Tongue (tissue), 2 donors: Measurements from ENCODE around the gene MRC2. TPM values are rescaled to one million over a fixed set of nuclear protein-coding genes. Genes with fewer than 3 reads are reported as not detected.

Experiments
- DNase-seq: peaks from one replicate; pipeline ENCODE4 v3.0.0-alpha.2; 2015
- total RNA-seq: library from RNA; depleted of rRNA; stranded (reverse); fragments of >200 nt; gene quantifications from one replicate; pipeline ENCODE4 v1.2.3, GENCODE V29; 2014

MRC2 gene
- total RNA-seq, 1 donor from 2014 or later, result 206 TPM

DNA sequence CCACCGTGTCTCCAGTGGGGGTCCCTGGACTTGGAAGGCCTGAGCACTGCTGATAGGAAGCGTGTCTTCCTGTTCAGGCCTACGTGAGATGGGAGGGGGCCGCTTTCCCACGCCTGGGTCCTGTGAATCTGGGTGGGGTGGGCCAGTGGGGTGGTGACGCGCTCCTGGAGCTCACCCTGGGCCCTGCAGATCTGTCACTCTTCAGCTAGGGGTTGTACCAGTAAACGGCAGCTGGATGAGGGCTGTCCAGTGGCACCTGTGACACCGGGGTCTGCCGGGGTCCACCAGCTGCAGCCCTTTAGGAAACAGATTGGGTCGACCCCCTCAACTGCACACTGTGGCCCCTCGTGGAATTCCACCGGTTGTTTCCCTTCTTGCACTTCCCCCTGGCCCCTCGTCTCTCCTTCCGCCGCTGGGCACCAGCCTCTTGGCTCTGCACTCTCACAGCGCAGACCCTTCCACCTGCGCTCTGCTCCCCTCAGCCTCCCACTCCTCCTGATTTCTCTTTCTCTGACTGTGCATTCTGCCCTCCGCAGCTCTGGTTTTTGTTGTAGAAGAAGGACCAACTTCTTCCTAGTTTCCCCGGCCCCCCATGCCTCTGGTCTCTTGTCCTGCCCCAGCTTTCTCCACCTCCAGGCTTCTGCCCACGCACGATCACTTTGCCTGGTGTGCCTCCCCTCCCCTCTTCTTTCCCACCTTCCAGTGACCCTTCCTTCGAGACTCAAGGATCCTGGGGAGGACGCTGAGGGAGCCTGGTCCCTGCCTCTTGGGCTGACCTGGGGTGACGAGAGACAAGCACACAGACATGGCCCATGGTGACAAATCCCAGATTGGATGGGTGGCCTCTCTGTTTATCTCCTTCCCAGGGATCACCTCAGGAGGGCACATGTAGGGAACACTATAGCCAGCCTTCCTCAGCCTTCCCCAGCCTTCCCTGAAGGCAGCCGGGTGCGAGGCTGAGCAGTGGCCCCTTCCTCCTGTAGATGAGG lies 4.8 kb downstream of the MRC2 start:
- DNase-seq, result no peak

DNA sequence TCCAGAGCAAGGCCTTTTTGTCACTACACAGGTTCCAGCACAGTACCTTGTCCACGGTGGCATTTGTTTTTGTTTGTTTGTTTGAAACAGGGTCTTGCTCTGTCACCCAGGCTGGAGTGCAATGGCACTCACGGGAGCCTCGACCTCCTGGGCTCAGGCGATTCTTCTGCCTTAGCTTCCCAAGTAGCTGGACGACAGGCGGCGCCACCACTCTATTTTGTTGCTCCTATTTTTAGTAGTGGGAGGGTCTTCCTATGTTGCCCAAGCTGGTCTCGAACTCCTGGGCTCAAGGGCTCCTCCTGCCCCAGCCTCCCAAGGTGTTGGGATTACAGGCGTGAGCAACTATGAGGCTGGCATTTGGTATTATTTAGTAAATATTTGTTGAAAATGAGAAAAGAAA lies 10.3 kb downstream of the MRC2 start:
- no peak for DNase-seq

DNA sequence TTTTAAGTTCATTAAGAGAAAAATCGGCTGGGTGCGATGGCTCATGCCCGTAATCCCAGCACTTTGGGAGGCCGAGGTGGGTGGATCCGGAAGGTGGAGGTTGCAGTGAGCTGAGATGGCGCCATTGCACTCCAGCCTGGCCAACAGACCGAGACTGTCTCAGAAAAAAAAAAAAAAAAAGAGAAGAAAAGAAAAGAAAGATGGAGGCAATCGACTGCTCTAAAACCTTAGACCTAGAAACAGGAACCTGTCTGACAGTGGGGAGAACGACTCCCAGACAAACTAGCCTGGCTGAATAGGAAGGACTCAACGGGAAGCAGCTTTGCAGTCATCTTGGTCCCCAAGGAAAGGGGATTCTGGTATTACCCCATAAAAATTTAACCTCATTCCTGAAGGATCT lies 13.7 kb downstream of the MRC2 start:
- no peak for DNase-seq

DNA sequence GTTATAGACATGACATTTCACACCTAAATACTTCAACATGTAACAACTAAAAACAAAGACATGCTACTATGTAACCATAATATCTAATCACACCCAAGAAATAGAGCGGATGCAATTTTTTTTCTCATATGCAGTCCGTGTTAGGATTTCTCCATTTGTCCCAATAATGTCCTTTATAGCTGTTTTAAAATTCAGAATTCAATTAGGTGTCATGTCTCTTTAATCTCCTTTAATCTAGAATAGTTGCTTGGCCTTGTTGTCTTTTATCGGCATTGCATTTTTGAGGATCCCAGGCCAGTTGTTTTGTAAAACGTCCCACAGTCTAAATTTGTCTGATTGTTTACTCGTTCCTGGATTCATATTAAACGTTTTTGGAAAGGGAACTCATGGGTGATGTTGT lies 14.5 kb downstream of the MRC2 start:
- no peak for DNase-seq

DNA sequence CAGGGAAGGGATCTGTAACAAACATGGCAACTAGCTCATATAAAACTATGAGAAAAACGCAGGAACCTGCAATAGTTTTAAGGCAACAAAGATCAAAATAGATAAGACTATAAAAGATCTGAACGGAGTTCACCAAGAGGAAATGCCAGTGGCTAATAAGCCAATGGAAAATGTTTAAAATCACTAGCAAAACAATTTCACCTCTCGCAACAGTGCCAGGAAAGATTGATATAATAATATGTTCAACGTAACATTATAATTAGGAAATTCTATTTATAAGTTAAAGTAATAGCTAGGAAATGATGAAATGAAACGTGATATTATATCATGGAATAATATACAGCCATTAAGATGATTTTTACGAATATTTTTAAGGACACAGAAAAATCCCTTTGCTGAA lies 16.0 kb downstream of the MRC2 start:
- no peak for DNase-seq

DNA sequence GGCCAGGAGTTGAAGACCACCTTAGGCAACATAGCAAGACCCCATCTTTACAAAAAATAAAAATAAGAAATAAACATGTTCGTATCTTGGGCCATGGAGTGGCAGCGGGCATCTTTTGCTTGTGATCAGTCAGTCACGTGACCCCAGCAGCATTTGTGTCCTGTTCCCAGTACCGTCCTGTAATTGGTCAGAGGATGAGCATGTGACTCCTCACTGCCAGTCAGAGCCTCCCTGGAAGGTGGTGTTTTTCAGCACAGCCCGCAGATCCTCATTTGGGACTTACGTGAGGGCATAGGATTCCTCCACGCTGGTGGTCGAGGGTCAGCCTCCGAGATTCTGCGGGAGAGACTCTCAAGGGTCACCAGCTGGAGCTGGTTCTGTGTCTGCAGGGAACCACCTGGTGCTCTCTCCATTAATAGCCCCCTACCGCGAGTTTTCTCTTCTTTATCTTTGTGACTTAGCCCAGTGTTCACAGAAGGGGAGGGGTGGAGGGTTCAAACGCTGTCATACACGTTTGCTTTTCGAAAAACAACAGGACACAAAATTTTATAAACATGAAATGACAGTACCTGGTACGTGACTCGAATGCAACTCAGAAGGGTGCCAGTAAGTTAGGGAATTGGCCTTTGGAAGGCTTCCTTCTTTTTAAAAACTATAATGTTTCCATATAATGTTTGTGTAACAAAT lies 17.2 kb downstream of the MRC2 start:
- DNase-seq, result no peak

DNA sequence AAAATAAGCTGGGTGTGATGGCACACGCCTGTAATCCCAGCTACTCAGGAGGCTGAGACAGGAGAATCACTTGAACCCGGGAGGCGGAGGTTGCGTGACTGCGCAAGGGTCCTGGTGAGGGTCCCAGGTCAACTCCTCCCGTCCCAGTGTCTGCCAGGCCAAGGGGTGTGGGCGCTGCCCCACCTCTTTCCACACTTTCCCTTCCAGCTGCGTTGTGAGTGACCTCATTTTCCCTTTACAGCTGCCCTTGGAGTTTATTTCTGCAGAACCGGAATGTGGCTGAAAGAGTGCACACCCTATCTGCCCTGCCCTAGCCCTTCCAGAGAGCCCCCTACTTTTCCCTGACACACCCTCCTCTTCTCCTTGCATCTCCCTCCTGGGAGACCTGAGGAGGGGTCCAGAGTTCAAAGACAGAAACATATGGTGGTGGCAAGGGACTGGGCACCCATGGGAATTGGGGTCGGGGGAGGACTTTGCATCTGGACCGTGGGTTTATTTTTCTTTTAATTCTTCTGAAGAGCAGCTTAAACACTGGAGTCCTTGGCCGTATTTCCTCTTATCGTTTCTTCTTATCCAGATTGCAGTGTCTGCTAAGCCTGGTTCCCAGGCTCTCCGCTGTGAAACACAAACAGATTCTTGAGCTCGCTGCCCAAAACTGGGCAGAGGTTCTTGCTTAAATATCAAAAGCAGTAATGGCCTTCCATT lies 20.9 kb downstream of the MRC2 start:
- DNase-seq, result peak; percentile 37

DNA sequence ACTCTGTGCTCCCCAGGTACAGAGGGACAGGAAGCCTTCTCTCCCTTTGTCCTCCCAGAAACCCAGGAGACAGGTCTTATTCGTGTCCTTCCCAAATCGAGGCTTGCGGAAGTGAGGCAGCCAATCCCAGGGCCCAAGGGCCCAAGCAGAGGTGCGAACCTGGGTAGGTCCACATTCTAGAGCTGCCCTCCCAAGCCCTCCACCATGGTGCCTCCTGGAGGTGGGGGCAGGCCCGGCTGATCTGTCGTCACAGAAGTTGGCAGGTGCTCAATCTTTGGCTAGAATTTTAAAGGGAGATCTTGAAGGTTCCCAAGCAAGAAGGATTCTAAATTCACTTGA lies 21.5 kb downstream of the MRC2 start:
- no peak for DNase-seq

DNA sequence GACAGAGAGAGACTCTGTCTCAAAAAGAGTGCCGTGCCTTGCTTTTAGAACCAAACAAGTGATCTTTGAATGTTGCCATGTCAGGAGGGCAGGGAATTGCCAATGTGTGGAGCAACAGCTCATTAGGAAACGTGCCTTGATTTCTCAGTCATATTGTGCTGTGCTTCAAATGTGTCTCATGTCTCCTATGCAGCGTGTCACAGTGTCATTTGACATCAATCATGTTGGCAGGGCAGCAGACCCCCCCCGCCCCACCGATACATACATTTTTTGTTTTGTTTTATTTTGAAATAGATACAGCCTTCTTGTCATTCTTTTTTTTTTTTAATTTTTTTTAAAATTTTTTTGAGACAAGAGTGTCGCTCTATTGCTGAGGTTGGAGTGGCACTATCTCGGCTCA lies 22.1 kb downstream of the MRC2 start:
- no peak for DNase-seq

DNA sequence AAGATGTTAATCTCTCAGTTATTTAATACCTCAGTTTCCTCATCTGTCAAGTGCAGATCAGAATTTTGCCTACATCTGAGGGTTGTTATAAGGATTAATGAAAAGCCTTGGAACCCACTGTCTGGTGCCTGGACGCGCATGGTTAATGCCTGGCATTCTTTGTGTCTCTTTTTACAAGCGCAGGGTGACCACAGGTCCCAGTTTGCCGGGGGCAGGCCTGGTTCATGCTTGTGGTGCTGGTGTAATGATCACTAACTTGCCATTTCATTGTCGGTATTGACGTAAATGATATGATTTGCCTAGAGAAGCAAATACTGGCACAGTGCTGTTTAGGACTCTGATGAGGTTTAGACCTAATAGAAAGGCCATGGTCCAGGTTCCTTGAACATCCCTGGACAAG lies 23.1 kb downstream of the MRC2 start:
- no peak for DNase-seq

DNA sequence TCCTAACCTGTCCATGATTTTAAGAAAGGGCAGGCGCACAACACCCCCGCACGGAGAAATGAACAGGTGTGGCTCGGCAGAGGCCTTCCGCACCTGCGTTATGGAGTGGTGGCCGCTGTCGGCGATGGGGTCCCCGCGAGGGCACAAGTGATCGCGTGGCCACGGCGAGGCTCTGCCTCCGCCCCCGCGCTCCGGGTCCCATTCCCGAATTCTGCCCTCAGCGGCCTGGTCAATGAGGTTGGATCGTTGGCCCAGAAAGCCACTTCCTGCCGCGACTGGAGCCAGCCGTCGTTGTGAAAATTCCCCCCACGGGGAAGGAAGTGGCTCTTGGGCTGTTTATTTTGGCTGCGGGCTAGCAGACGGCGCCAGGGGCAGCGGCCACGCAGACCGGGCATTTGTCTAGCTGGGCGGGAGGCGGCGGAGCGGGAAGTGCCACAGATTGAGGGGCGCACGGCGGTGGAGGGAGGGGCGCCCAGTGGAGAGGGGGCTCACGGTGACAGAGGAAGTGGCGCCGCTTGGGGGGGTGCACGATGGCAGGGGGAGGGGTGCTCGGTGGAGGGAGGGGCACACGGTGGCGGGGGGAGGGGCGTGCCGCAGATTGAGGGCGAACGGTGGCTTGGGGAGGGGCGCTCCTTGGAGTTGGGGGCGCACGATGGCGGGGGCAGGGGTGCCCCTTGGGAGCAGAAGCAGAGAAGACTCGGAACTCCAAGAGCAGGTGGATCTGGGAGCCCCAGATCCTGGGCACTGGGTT lies 25.0 kb downstream of the MRC2 start:
- peak; percentile 43 for DNase-seq

DNA sequence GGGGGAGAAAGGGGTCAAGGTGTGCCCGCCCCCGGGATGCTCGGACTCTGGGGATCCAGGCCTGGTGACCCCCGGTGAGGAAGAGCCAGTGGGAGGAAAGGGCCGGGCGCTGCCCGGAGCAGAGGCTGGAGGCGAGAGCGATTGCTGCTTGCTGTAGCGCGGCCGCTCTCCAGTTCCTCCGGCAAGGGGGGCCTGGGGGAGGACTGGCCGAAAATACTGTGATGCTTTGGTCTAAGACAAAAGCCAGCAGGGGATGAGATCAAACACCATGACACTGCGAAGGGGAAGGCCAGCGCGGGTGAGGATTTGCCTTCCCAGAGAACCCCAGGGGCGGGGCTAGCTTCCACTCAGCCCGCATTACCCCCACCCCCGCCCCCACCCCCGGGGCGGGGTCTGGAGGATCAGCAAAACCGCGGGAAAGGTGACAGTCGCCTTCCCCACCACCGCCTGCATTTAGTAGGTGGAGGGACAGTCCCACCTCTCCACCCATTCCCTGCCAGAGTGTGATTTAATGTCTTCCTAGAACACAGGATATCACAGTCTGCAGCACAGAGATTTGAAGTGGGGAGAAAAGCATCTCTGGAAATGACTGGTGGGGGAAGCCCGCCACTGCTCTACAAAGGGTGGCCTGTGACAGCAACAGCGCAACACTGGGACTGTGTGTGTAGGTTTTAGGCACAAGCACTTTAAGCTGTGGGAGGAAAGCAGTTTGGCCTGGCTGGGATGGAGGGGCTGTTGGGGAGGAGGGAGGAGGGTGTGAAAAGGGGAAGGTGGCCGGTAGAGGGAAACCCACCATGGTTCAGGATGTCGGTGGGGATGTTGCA lies 25.7 kb downstream of the MRC2 start:
- peak; percentile 73 for DNase-seq

DNA sequence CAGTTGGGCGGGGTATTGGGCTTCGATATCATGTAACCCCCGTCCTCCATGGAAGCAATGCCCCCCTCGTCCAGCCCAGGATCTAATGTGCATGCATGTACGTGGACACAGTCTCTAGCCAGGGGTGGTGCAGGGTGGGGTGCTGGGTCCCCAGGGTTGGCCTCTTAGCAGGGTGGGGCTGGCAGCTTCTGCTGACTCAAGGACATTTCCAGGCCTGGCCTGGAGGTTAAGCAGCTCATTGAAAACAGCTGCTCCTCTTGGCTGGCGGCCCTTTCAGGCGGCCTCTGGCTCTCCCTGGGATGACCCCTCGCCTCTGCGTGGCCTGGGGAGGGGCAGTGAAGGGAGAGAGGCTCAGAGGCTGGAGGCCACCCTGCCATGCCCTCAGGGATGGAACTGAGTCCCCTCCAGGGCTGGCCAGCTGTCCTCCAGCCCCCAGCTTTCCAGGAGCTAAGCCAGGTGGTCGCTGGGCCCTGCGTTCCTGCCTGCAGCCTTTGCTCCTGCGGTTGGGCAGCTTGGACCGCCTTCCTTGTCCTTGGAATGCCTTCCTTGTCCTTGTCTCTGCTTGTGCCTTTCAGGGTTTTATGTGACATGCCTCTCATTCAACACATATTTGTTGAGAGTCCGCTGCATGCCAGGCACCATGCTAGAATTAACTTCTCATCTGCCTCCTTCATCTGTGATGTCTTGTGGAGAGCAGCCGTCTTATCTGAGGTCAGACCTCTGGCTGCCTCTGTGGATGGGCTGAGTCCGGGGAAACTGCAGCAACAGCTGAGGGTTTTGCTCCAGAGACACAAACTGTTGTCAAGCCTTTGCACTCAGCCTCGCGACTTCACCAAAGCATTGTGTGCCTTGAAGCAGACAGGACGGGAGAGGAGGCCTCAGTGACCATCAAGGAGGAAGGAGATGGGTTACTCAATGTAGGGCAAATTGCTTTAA lies 26.6 kb downstream of the MRC2 start:
- peak; percentile 60 for DNase-seq

DNA sequence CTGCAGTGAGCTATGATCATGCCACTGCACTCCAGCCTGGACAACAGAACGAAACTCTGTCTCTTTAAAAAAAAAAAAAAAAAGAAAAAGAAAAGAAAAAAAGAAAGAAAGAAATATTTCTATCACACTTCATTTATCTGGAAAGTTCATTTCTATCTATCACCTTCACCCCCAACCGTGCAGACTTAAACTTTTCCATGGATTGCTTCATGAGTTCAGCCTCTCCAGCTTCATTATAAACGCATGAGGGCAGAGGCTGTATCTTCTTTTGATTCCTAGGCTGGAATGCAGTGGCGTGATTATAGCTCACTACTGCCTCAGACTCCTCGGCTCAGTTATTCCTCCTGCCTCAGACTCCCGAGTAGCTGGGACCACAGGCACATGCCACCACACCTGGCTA lies 28.2 kb downstream of the MRC2 start:
- DNase-seq, result no peak

DNA sequence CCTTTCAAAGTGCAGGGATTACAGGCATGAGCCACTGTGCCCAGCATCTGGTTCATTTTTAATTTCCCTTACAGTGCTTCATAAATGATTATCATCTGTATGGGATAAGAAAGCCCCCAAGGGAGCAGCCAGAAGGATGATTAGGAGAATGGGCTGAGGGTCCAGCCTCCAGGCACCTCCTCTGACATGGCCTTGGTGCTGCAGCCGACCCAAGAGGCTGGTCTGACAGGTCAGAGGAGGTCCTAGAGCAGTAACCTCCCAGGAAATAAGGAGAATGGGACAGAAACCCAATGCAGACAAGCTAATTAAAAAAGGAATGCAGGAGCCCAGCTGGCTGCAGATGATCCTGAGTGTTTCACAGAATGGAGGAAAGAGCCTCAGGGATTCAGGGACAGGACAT lies 29.0 kb downstream of the MRC2 start:
- no peak for DNase-seq

DNA sequence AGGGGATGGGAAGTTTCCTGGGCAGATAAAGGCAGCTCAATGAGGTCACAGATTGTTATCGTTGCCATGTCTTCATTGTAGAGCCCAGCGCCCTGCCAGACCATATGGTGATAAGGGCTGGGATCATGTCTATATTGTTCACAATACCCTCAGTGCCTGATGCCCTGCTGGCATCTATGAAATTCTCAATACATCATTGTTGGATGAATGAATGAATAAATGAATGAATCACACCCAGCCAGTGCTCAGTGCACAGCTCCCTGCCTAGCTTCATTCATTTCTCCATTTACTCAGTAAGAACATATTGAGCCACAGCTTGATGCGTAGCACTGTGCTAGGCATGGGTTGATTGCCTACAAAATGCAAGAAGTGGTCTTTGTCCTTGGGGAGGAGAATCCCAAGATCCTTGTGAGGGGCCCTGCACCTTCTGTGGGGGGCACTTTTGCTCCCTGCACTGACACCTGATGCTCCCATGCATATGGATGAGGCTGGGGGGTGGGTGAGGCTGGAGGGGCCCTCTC lies 29.7 kb downstream of the MRC2 start:
- DNase-seq, result no peak

DNA sequence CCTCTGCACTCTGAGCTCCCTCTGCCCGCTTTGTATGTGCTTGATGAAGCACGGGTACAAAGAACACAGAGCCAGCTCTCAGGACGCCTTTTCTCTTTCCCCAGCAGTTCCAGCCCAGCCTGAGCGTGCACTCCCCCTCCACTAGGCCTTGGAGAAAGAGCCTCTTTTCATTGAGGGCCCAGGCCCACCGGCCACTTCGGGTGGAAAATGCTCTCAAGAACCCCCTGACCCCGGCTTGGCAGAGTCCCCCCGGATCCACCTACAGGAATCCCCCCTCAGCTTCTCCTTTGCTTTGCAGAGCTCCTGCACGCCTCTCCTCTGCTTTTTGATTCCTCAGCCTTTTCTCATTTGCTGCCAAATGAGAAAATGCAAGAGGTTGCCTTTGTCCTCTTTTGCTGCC lies 30.2 kb downstream of the MRC2 start:
- DNase-seq, result no peak

DNA sequence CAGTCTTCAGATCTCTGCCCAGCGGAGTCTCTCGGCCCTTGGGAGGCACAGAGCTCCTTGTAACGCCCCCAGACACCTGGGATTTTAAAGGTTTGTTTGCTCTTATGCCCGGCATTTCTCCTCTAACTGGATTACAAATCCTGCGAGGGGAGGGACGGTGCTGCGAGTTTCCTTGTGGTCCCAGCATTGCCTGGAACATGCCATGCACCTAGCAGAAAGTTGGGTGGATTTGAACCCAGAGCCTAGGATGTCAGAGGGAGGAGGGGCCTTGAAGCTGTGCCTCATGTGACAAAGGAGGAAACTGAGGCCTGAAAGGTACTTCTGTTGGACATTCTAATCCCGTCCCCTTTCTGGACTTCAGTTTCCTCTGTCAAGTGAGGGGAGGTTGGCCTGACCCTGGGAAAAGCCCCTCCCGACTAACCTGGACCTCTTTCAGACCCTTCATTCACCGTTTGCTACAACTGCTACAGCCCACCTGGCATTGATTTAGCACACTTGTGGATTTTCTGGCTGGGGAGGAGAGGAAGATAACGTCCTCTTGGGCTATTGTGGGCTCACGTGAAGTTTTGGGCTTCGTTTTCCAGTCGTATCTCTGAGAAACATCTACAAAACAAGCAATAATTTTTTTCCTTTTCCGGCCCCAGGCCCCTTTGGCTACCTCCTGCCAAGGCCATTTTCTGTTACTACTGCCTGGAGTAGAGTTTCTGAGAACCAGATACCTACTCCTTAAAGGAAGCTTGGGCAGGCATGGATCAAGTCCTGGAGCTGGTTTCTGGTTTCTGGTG lies 30.9 kb downstream of the MRC2 start:
- DNase-seq, result no peak

DNA sequence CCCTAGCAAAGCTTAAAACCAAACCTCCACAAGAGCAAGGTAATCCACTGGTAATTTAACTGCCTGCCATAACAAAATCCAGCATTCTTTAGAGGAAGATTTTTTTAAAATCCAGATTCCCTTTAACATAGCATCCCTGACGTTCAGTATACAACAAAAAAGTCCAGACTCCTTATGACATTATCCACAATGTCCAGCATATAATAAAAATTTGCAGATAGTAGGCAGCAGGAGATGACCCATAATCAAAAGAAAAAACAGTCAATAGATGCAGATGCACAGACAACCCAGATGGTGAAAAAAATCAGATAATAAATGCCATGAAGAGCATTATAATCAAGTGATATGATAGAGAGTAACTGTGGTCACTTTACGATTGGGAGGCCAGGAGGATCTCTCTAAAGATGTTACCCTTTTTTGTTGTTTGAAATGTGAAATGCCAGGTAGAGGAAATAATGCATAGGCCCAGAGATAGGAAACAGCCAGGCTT lies 33.2 kb downstream of the MRC2 start:
- no peak for DNase-seq
